Ectodermal cell (in vitro differentiated cells): ENCODE measurements around the gene OCEL1. TPM values are rescaled to one million over a fixed set of nuclear protein-coding genes. Genes with fewer than 3 reads are reported as not detected.
"Not testable (repeated sequence)": the region's sequence is repeated elsewhere in the genome, so short reads cannot be mapped to it uniquely, and the experiment has no call there.

Experiments
- H3K27ac ChIP-seq: 2 replicates; pipeline ENCODE4 v1.7.0; 2013; ENCODE audit warnings: mild to moderate bottlenecking, low read depth, low read length; ENCODE audit not compliant: insufficient read depth, poor library complexity, severe bottlenecking
- H3K27me3 ChIP-seq: 2 replicates; pipeline ENCODE4 v1.7.0; 2013; ENCODE audit warnings: mild to moderate bottlenecking, low read length; ENCODE audit not compliant: insufficient read depth, control insufficient read depth, poor library complexity, severe bottlenecking
- H3K36me3 ChIP-seq: one replicate; pipeline ENCODE4 v1.7.0; 2013; ENCODE audit warnings: low read length; ENCODE audit not compliant: control insufficient read depth, insufficient read depth
- H3K4me1 ChIP-seq: one replicate; pipeline ENCODE4 v1.7.0; 2013; ENCODE audit warnings: low read length; ENCODE audit not compliant: control insufficient read depth, insufficient read depth
- H3K4me3 ChIP-seq: 2 replicates; pipeline ENCODE4 v1.7.0; 2013; ENCODE audit warnings: low read depth, low read length, control low read depth; ENCODE audit not compliant: insufficient read depth
- H3K9me3 ChIP-seq: 2 replicates; pipeline ENCODE4 v1.7.0; 2013; ENCODE audit warnings: mild to moderate bottlenecking, low read length, moderate library complexity; ENCODE audit not compliant: control insufficient read depth
- WGBS, 2 experiments: methylation state at CpG; one replicate each; pipeline ENCODE4 v1.1.7; 2013; ENCODE audit warnings: missing lambda C conversion rate in 2 of 2; 5-methylcytosine and 5-hydroxymethylcytosine counted together
- polyA plus RNA-seq, 4 experiments: library from polyadenylated mRNA; stranded (reverse); fragments of 50-300 nt; gene quantifications; one replicate each; pipeline ENCODE4 v1.2.3, GENCODE V29; 2013

Gene OCEL1, protein sequence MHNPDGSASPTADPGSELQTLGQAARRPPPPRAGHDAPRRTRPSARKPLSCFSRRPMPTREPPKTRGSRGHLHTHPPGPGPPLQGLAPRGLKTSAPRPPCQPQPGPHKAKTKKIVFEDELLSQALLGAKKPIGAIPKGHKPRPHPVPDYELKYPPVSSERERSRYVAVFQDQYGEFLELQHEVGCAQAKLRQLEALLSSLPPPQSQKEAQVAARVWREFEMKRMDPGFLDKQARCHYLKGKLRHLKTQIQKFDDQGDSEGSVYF
- 19.2 TPM for polyA plus RNA-seq (2013, experiment 1 of 4)
- polyA plus RNA-seq (2013, experiment 2 of 4), result 16.3 TPM
- polyA plus RNA-seq (2013, experiment 3 of 4), result 12.2 TPM
- 16.9 TPM for polyA plus RNA-seq (2013, experiment 4 of 4)

DNA sequence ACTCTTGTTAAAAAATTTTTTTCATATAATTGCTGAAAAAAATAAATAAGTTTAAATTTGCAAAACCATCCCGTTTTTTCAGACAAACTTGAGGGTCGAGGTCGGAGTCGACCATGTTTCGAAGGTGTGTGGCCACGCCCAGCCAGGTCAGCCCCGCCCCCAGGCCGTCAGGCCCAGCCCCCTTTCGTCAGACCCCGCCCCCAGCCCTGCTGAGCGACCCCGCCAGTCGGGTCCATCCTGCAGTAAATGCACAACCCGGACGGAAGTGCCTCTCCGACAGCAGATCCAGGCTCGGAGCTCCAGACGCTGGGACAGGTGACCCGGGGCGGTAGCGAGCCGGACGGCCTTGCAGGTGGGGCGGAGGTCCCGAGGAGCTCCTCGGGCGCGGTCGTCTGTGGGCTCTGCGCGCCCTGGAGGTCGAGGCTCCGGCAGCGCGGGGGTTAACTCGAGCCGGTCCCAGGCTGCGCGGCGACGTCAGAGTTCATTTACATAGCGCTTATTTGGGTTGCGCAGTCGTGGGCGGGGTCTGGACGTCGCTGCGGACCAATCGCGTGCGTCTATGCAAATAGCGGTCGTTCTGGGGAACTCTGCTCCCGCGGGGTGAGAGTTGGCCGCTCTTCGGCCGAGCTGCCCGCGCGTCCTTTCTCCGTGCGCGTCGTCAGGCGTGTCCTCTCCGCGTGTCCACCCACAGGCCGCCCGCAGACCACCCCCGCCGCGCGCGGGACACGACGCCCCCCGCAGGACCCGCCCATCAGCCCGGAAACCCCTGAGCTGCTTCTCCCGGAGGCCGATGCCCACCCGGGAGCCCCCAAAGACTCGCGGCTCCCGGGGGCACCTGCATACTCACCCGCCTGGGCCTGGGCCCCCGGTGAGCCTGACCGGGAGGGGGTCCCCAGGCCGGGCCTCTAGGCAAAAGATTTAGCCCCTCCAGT is at the start of gene OCEL1:
Gene OCEL1, plus strand, starts transcription at position 225 of the 932 bp plus-strand sequence. Its CDS starts 22 bp downstream, at position 247.
- WGBS, 2 experiments, result 0% methylated on average over 90 of the region's 90 CpGs
- Histone ChIP-seq H3K4me3 (peak within 1 kb of the TSS; percentile 58), H3K27ac (peak within 1 kb of the TSS; percentile 90), H3K27me3 (no peaks in the 10 kb centered on the region), H3K36me3 (no peaks in the 10 kb centered on the region), H3K9me3 (no peaks in the 10 kb centered on the region), H3K4me1 (no peaks in the 10 kb centered on the region)

DNA sequence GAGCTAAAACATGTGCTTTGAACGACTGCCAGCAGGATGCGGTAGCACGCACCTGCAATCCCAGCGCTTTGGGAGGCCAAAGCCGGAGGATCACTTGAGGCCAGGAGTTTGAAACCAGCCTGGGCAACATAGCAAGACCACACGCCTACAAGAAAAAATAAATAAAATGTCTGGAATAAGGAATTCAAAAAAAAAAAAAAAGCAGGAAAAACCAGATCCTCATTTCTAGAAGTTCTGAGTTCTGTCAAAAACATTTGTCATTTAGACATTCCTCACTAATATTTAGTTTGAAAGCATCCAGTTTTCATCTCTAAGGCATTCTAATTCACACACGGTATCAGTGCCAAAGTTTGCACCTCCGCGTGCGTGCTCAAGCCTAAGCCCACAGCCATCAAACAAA is 47.7 kb upstream of the OCEL1 start:
- 96 to 97% methylated on average over 9 to 10 of the region's 10 CpGs for WGBS, 2 experiments
- peaks cover 5% of the 10 kb centered on the region for H3K36me3 ChIP-seq

DNA sequence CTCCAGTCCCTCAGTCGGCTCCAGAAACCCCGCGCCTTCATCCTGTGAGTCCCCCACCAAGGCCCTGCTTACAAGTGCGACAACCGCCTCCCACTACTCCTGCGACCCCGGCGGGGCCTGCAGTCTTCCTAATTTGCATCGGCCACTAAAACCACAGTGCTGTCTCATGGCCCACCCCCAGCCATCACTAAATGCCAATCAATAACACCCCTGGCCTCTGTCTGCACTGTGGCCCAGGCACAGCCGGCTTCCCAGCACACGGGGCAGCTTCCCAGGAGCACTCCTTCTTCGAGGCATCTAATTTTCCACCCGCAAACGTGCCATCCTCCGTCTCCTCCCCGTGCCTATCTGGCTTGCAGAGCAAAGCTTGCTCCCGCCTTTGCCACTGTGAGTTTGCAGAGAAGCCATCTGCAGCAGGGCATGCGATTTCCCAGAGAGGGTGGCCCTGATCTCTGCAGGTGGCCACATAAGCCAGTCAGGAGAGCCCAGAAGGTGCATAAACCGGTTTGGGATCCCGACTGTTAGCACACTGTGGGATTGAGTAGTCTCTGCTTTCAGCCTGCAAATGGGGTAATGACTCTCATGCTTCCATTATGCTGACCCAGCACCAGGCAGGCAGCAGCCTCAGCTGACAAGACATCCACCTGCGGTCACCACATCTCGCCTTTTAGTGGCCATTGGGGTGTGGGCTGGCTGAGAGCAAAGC is 44.9 kb upstream of the OCEL1 start:
- H3K4me1 ChIP-seq, result peaks cover 8% of the 10 kb centered on the region
- peaks cover 5% of the 10 kb centered on the region for H3K36me3 ChIP-seq
- no peaks in the 10 kb centered on the region for H3K9me3 ChIP-seq
- H3K27me3 ChIP-seq, result no peaks in the 10 kb centered on the region
- 44 to 51% methylated on average over 22 of the region's 22 CpGs for WGBS, 2 experiments
- no peak overlapping the region for H3K27ac ChIP-seq
- H3K4me3 ChIP-seq, result no peak overlapping the region

More for the DNA sequence above, 47.7 kb upstream of the OCEL1 start:
- H3K27me3 ChIP-seq, result no peaks in the 10 kb centered on the region
- H3K27ac ChIP-seq, result no peak overlapping the region
- peaks cover 8% of the 10 kb centered on the region for H3K4me1 ChIP-seq
- H3K9me3 ChIP-seq, result no peaks in the 10 kb centered on the region
- H3K4me3 ChIP-seq, result no peak overlapping the region

DNA sequence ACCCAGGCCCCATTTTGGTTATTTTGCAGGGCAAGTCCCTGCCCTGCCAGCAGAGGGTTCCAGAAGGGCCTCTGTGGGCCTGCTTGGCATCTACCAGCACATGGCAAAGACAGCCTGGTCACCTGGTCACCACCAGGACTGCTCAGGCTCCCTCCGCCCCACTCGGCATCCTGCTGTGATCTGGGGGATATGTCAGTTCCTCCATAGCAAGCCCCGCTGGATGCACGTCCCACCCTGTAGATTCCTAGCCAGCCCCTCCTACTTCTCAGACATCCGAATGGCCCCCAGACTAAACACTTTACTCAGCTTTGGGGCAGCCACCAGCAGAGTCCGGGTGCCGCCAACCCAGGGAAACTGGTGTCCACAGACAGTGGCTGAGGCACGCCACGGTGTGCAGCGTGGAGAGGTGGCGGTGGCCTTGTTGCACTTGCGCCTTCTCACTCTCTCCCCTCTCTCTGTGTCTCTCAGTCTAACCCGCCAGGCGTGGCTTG is 42.7 kb upstream of the OCEL1 start:
- Histone ChIP-seq H3K27me3 (no peaks in the 10 kb centered on the region), H3K36me3 (peaks cover under 1% of the 10 kb centered on the region), H3K27ac (no peak overlapping the region), H3K9me3 (no peaks in the 10 kb centered on the region), H3K4me3 (no peak overlapping the region), H3K4me1 (peaks cover 8% of the 10 kb centered on the region)
- WGBS, 2 experiments, result 94 to 95% methylated on average over 14 of the region's 14 CpGs

DNA sequence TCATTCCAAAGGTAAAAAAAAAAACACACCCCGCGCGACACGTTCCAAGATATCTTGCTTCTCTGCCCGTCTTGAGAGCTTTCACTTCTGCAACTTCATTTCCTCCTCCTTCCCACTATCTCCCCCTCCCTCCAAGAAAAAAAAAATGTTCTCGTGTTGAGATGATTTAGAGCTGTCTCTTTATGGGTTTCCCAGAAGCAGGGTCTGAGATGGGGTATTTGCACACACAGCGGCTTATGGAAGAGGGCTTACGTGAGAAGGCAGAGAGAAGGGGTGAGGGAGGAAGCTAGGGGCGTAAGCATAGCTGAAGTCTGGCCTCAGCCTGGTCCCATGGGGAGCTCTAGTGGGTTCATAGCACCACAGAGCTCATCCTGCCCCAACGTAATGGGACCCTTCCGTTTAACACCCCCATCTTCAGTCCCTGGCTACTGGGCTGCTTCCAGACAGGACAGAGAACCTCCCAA is 42.1 kb upstream of the OCEL1 start:
- Histone ChIP-seq H3K9me3 (no peaks in the 10 kb centered on the region), H3K36me3 (peaks cover 6% of the 10 kb centered on the region), H3K4me3 (no peak overlapping the region), H3K4me1 (peaks cover 8% of the 10 kb centered on the region), H3K27me3 (no peaks in the 10 kb centered on the region), H3K27ac (no peak overlapping the region)
- WGBS, 2 experiments, result 94 to 97% methylated on average over 11 of the region's 11 CpGs

DNA sequence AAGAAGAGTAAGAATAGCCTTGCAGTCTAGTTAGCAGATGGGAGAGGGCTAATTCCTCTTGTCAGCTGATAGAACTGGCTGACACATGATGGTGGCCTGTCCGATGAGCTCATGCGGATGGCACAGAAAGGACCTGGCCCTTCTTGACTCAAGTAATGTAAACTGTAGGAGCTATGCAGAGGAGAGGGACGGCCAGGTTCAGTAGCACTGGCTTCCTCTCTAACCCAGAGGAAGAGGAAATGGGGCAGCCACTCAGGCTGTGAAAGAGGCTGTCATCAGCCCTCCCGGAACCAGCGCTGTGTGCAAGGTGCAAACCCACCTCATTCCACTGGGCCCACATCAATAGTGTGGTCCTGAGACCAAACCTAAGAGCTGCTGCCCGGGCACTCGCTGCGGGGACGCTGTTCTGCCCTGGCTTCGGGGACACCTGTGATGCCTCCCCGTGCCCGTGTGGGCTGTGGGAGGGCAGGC is 41.6 kb upstream of the OCEL1 start:
- H3K9me3 ChIP-seq, result no peaks in the 10 kb centered on the region
- no peaks in the 10 kb centered on the region for H3K27me3 ChIP-seq
- H3K36me3 ChIP-seq, result peaks cover 6% of the 10 kb centered on the region
- H3K27ac ChIP-seq, result no peak overlapping the region
- H3K4me1 ChIP-seq, result peaks cover 8% of the 10 kb centered on the region
- 95 to 96% methylated on average over 12 of the region's 12 CpGs for WGBS, 2 experiments
- no peak overlapping the region for H3K4me3 ChIP-seq

DNA sequence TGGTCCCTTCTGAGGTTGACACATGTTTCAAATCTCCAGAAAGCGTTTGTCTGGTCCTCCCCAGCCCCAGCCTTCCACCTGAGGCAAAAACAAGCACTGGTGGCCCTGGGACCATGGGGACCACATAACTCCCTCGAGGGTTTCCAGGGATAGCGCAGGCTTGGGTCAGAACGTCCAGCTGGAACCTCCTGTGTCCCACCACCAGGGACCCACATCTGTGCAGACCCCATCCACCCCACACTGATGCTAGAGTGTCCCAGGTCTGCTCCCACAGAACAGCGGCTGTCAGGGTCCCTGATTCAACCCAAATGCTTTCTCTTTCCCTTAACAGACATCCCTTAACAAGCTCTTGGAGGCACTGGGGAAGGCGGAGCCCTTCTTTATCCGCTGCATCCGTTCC is 40.4 kb upstream of the OCEL1 start:
- no peaks in the 10 kb centered on the region for H3K9me3 ChIP-seq
- WGBS, 2 experiments, result 92 to 95% methylated on average over 8 of the region's 8 CpGs
- H3K4me3 ChIP-seq, result no peak overlapping the region
- no peak overlapping the region for H3K27ac ChIP-seq
- peaks cover 6% of the 10 kb centered on the region for H3K36me3 ChIP-seq
- no peaks in the 10 kb centered on the region for H3K27me3 ChIP-seq
- peaks cover 7% of the 10 kb centered on the region for H3K4me1 ChIP-seq

DNA sequence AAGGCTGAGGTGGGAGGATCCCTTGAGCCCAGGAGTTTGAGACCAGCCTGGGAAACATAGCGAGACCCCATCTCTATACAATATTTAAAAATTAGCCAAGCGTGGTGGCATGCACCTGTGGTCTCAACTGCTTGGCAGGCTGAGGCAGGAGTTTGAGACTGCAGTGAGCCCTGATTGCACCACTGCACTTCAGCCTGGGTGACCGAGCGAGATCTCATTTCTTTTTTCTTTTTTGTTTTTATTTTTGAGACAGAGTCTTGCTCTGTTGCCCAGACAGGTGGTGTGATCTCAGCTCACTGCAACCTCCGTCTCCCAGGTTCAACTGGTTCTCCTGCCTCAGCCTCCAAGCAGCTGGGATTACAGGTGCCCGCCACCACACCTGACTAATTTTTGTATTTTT is 34.3 kb upstream of the OCEL1 start:
- not testable (repeated sequence) for H3K27ac ChIP-seq, H3K4me3 ChIP-seq, H3K27me3 ChIP-seq, H3K9me3 ChIP-seq, H3K4me1 ChIP-seq
- WGBS, 2 experiments, result 90 to 94% methylated on average over 6 of the region's 6 CpGs
- peaks cover 11% of the 10 kb centered on the region for H3K36me3 ChIP-seq

DNA sequence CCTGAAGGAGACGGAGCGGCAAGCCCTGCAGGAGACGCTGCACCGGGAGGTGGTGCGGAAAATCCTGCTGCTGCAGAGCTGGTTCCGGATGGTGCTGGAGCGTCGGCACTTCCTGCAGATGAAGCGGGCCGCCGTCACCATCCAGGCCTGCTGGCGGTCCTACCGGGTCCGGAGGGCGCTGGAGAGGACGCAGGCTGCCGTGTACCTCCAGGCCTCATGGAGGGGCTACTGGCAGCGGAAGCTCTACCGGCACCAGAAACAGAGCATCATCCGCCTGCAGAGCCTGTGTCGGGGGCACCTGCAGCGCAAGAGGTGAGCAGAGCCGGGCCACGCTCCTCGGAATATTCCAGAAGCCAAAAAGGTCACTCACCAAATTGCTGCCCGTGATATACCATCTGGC is 33.3 kb upstream of the OCEL1 start:
- Histone ChIP-seq H3K9me3 (no peaks in the 10 kb centered on the region), H3K4me3 (no peak overlapping the region), H3K4me1 (no peaks in the 10 kb centered on the region), H3K27ac (no peak overlapping the region), H3K27me3 (no peaks in the 10 kb centered on the region), H3K36me3 (peaks cover 12% of the 10 kb centered on the region)
- WGBS, 2 experiments, result 97% methylated on average over 26 of the region's 26 CpGs
